HG02852 (cell line): ENCODE results near the gene ARL16.
A peak's percentile ranks its signal among the peaks of the same experiment; 100 is the strongest.

Experiments
- ATAC-seq: cut with Tn5 transposase; IDR thresholded peaks from one replicate; pipeline ENCODE4 v1.9.1; 2021; ENCODE audit warnings: mild to moderate bottlenecking, moderate library complexity; ENCODE audit not compliant: unreplicated experiment

ARL16 gene

GRCh38 chr17:81673561-81674258 lies 9.9 kb downstream of the ARL16 start:
- no peak for ATAC-seq

GRCh38 chr17:81672954-81673353 lies 10.6 kb downstream of the ARL16 start:
- no peak for ATAC-seq

GRCh38 chr17:81672504-81672903 lies 11.1 kb downstream of the ARL16 start:
- no peak for ATAC-seq

GRCh38 chr17:81667754-81668153 lies 15.8 kb downstream of the ARL16 start:
- ATAC-seq = no peak

GRCh38 chr17:81666342-81667191 lies 17.0 kb downstream of the ARL16 start, which contains the start of the genes CCDC137 and OXLD1:
TSS of gene CCDC137 (plus strand) at chr17:81666737. CDS start at chr17:81666767, 30 bp downstream.
TSS of gene OXLD1 (minus strand) at chr17:81666605. CDS start at chr17:81666577, 28 bp downstream.
- ATAC-seq = peak; percentile 87

GRCh38 chr17:81666092-81666341 lies 17.6 kb downstream of the ARL16 start:
- ATAC-seq = no peak

- ATAC-seq = peak; percentile 8
Measured at GRCh38 chr17:81665205-81666091, 18.1 kb downstream of the ARL16 start.

- ATAC-seq = no peak
Measured at GRCh38 chr17:81664051-81664470, 19.5 kb downstream of the ARL16 start.

GRCh38 chr17:81662002-81662401 lies 21.6 kb downstream of the ARL16 start:
- no peak for ATAC-seq

GRCh38 chr17:81660441-81660840 lies 23.2 kb downstream of the ARL16 start:
- no peak for ATAC-seq

- no peak for ATAC-seq
Measured at GRCh38 chr17:81659038-81659437, 24.6 kb downstream of the ARL16 start.

GRCh38 chr17:81656835-81657234 lies 26.8 kb downstream of the ARL16 start:
- ATAC-seq = no peak

- no peak for ATAC-seq
Measured at GRCh38 chr17:81656118-81656743, 27.4 kb downstream of the ARL16 start, which contains the start of gene PDE6G. TSS of gene PDE6G (minus strand) at chr17:81656542. CDS start at chr17:81653305, 3,237 bp downstream.

- no peak for ATAC-seq
Measured at GRCh38 chr17:81655378-81656117, 28.0 kb downstream of the ARL16 start.

- ATAC-seq = no peak
Measured at GRCh38 chr17:81652906-81653771, 30.5 kb downstream of the ARL16 start.

- ATAC-seq = no peak
Measured at GRCh38 chr17:81651692-81652091, 31.9 kb downstream of the ARL16 start.

GRCh38 chr17:81650951-81651350 lies 32.6 kb downstream of the ARL16 start:
- ATAC-seq = no peak

GRCh38 chr17:81648707-81649085 lies 34.9 kb downstream of the ARL16 start:
- no peak for ATAC-seq
